Measurements from ENCODE around the gene WASHC2A.
"Not testable (repeated sequence)": the region's sequence is repeated elsewhere in the genome, so short reads cannot be mapped to it uniquely, and the experiment has no call there.

GRCh38 chr10:50096722-50097121 is 29.0 kb downstream of the WASHC2A start:
- TF ChIP-seq MAX, CTCF (IDR thresholded peaks at IDR 0.05; ENCODE audit: low read depth, low read length): not testable (repeated sequence)
